ENCODE measurements around the gene ALDH8A1. TPM values are rescaled to one million over a fixed set of nuclear protein-coding genes. Genes with fewer than 3 reads are reported as not detected.

The ALDH8A1 gene
- total RNA-seq, 1 donor from 2014 or later: 0.86 TPM

GRCh38 chr6:134979142-134979541, 29.2 kb upstream of the ALDH8A1 start:
- Histone ChIP-seq H3K4me1 (no peaks in the 10 kb centered on the region), H3K9me3 (no peaks in the 10 kb centered on the region), H3K27ac (no peak overlapping the region), H3K27me3 (ENCODE audit: low read depth) (no peaks in the 10 kb centered on the region), H3K4me3 (no peak overlapping the region), H3K36me3 (peaks cover 49% of the 10 kb centered on the region)
- DNase-seq (no peak), ATAC-seq (no peak)
- intact Hi-C loops (cut with DNase I): no loop called here
- TF ChIP-seq, protein P1, sequence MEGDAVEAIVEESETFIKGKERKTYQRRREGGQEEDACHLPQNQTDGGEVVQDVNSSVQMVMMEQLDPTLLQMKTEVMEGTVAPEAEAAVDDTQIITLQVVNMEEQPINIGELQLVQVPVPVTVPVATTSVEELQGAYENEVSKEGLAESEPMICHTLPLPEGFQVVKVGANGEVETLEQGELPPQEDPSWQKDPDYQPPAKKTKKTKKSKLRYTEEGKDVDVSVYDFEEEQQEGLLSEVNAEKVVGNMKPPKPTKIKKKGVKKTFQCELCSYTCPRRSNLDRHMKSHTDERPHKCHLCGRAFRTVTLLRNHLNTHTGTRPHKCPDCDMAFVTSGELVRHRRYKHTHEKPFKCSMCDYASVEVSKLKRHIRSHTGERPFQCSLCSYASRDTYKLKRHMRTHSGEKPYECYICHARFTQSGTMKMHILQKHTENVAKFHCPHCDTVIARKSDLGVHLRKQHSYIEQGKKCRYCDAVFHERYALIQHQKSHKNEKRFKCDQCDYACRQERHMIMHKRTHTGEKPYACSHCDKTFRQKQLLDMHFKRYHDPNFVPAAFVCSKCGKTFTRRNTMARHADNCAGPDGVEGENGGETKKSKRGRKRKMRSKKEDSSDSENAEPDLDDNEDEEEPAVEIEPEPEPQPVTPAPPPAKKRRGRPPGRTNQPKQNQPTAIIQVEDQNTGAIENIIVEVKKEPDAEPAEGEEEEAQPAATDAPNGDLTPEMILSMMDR (IDR thresholded peaks at IDR 0.05): no peak

GRCh38 chr6:134974370-134974769, 24.5 kb upstream of the ALDH8A1 start:
- DNase-seq (no peak), ATAC-seq (no peak)
- no peaks in the 10 kb centered on the region for H3K9me3 ChIP-seq
- no peak overlapping the region for H3K4me3 ChIP-seq
- H3K36me3 ChIP-seq: peaks cover 41% of the 10 kb centered on the region
- no peaks in the 10 kb centered on the region for H3K4me1 ChIP-seq
- intact Hi-C loops (cut with DNase I): no loop called here
- TF ChIP-seq, protein P1 (IDR thresholded peaks at IDR 0.05): no peak
- H3K27ac ChIP-seq: no peak overlapping the region
- H3K27me3 ChIP-seq (ENCODE audit: low read depth): no peaks in the 10 kb centered on the region

DNA sequence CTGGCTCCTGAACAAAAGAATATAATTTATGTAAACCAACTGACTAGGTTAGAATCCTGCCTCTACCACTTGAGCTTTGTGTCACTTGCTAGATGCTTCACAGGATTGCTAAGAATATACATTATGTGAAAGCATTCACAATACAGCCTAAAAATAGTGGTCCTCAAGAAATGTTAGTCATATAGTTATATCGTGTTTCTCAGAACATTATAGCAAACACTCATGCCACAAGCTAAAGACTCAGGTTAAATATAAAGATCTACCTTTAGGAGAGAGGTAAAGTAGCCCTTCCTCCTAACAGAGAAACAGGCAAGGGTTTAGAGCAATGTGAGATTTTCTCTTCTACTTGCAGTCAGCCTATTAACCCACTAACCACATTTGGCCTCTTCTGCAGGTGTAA, 17.8 kb upstream of the ALDH8A1 start:
- DNase-seq (no peak), ATAC-seq (no peak)
- TF ChIP-seq, protein P1 (IDR thresholded peaks at IDR 0.05): no peak
- Histone ChIP-seq H3K4me1 (no peaks in the 10 kb centered on the region), H3K9me3 (no peaks in the 10 kb centered on the region), H3K36me3 (peaks cover 49% of the 10 kb centered on the region), H3K27me3 (ENCODE audit: low read depth) (no peaks in the 10 kb centered on the region), H3K4me3 (no peak overlapping the region), H3K27ac (no peak overlapping the region)
- intact Hi-C loops (cut with DNase I): no loop called here

- DNase-seq (no peak), ATAC-seq (no peak)
- no peaks in the 10 kb centered on the region for H3K4me1 ChIP-seq
- TF ChIP-seq, protein P1 (IDR thresholded peaks at IDR 0.05): no peak
- no peaks in the 10 kb centered on the region for H3K9me3 ChIP-seq
- no peak overlapping the region for H3K4me3 ChIP-seq
- intact Hi-C loops (cut with DNase I): no loop called here
- H3K27me3 ChIP-seq (ENCODE audit: low read depth): no peaks in the 10 kb centered on the region
- H3K36me3 ChIP-seq: peaks cover 43% of the 10 kb centered on the region
- H3K27ac ChIP-seq: no peak overlapping the region
Observed at GRCh38 chr6:134964451-134965203, 14.7 kb upstream of the ALDH8A1 start.

DNA sequence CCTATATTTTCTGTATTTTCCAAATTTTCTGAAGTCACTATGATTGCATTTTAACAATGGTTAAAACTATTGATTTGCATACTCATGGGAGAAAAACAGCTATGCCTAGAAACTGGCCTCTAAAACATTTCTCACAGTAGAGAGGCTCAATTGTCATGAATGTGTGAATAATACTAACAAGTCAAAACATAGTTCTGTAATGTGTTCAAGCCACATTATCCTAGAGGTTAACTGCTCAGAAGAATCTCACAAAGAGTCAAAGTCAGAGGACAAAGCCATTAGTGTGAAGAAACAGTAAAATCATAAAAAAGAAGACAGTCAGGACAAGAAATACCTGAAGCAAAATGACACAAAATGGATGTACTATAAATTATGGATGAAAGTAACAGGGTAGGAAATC, 12.5 kb upstream of the ALDH8A1 start:
- no peaks in the 10 kb centered on the region for H3K4me1 ChIP-seq
- H3K36me3 ChIP-seq: peaks cover 43% of the 10 kb centered on the region
- intact Hi-C loops (cut with DNase I): no loop called here
- ATAC-seq (no peak), DNase-seq (no peak)
- H3K27ac ChIP-seq: no peak overlapping the region
- H3K4me3 ChIP-seq: no peak overlapping the region
- TF ChIP-seq, protein P1 (IDR thresholded peaks at IDR 0.05): no peak
- no peaks in the 10 kb centered on the region for H3K9me3 ChIP-seq
- no peaks in the 10 kb centered on the region for H3K27me3 ChIP-seq (ENCODE audit: low read depth)
